ENCODE measurements around the gene CENPVL2.
"Not testable (repeated sequence)": the region's sequence is repeated elsewhere in the genome, so short reads cannot be mapped to it uniquely, and the experiment has no call there.

Gene CENPVL2

DNA sequence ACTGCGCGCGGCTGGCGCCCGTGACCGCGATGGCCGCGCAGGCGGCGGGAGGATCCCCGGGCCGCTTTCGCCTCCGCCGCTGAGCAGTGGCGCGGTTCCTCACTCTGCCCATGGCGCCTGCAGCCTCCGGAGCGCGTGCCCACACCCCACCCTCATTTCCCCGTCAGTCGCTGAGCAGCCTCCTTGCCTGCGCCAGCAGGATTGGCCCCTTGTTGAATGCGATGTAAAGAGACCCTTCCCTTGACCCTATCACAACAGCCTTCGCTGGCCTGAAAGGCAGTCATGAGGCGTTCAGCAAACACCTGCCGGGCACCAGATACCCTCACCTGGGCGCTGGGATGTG is at the start of gene CENPVL2:
Gene CENPVL2 (minus strand): TSS at position 112 of the 343 bp plus-strand sequence. CDS start 0 bp downstream, at position 112.
- DNase-seq, result not testable (repeated sequence)

GRCh38 chrX:51728202-51728601 is 45.6 kb upstream of the CENPVL2 start:
- no peak for DNase-seq

DNA sequence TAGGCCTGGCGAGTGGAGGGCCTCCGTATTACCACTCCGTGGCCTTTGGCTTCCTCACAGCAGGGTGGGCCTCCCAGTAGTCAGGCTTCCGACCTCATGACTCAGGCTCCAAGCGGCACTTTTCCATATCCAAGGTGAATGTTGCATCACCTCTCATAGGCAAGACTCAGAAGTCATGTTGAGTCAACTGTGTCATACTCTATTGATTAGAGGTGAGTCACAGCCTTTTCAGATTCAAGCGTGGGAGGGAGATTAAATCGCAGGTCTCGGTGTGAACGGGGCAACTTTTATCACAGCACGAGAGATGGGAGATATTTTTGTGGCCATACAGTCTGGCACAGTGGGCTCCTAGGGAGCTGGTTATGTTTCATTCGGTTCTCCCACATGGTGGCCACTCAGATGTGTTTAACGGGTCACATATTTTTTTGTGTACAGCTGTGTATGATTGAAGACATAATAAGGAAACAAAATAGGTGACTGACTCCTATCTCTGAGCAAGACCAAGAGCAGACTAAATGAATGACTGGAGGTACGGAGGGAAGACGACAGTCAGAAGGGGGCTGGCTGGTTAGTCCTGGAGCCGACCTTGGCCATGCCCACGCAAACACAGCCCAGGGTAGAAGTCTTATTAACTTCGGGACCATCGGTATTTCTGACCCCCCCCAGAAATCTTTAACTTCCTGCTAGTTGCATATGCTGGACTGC is 30.5 kb upstream of the CENPVL2 start:
- DNase-seq, result not testable (repeated sequence)

DNA sequence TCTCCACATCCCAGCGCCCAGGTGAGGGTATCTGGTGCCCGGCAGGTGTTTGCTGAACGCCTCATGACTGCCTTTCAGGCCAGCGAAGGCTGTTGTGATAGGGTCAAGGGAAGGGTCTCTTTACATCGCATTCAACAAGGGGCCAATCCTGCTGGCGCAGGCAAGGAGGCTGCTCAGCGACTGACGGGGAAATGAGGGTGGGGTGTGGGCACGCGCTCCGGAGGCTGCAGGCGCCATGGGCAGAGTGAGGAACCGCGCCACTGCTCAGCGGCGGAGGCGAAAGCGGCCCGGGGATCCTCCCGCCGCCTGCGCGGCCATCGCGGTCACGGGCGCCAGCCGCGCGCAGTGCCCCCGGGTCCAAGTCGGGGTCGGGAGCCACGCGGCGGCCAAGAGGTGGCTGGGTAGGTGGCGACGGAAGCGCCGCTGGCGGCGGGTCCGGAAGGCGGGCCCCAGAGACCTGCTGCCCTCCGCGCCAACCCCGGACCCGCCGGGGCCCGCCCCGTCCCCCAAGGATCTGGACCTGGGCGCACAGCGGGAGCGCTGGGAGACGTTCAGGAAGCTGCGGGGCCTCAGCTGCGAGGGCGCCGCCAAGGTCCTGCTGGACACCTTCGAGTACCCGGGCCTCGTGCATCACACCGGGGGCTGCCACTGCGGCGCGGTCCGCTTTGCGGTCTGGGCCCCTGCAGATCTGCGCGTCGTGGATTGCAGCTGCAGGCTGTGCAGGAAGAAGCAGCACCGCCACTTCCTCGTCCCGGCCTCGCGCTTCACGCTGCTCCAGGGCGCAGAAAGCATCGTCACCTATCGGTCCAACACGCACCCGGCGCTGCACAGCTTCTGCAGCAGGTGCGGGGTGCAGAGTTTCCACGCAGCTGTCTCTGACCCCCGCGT is 27.9 kb upstream of the CENPVL2 start, which contains the start of gene CENPVL1:
Gene CENPVL1 (plus strand): TSS at position 236 of the 888 bp plus-strand sequence. CDS start 0 bp downstream, at position 236.
- not testable (repeated sequence) for DNase-seq

DNA sequence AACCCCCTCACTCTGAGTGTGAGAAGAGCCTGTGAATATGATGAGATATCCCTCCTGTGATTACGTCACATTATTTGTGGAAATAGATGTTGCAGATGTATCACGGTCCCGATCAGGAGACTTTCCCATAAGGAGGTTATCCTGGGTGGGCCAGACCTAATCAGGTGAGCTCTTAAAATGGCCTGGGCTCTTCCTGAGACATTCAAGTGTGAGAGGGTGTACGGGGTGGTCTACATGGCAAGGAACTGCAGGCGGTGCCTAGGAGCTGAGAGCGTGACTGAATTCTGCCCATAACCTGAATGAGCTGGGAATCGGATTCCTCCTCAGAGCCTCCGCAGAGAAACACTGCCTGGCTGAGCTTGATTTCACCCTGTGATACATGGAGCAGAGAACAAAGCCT is 14.8 kb upstream of the CENPVL2 start:
- DNase-seq, result no peak

GRCh38 chrX:51694254-51694653 is 11.6 kb upstream of the CENPVL2 start:
- no peak for DNase-seq

GRCh38 chrX:51681808-51682719 is 567 bp downstream of the CENPVL2 start:
- not testable (repeated sequence) for DNase-seq

DNA sequence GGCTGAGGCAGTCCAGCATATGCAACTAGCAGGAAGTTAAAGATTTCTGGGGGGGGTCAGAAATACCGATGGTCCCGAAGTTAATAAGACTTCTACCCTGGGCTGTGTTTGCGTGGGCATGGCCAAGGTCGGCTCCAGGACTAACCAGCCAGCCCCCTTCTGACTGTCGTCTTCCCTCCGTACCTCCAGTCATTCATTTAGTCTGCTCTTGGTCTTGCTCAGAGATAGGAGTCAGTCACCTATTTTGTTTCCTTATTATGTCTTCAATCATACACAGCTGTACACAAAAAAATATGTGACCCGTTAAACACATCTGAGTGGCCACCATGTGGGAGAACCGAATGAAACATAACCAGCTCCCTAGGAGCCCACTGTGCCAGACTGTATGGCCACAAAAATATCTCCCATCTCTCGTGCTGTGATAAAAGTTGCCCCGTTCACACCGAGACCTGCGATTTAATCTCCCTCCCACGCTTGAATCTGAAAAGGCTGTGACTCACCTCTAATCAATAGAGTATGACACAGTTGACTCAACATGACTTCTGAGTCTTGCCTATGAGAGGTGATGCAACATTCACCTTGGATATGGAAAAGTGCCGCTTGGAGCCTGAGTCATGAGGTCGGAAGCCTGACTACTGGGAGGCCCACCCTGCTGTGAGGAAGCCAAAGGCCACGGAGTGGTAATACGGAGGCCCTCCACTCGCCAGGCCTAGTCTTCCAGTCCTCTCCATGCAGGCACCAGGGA is 2.8 kb downstream of the CENPVL2 start:
- not testable (repeated sequence) for DNase-seq

DNA sequence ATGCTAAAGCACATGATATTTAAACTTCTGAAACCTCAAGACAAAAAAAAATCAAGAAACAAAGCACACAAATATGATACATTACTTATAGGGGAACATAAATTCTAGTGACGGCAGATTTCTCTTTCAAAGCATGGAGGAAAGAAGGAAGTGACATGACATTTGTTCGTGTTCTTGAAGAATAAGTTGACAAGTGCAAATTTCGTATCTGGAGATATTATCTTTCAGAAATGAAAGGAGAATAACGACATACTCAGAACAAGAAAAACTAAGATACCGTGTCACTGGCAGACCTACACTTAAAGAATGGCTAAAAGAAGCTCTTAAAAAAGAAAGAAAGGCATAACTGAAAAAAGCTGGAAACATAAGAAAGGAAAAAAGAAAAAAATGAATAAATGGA is 16.6 kb downstream of the CENPVL2 start:
- no peak for DNase-seq

- DNase-seq, result no peak
These were observed 39.3 kb downstream of the CENPVL2 start for GRCh38 chrX:51643377-51643776.

GRCh38 chrX:51641421-51642021 is 41.1 kb downstream of the CENPVL2 start:
- DNase-seq, result peak in 1 of 2 experiments; percentile 57

GRCh38 chrX:51636511-51636910 is 46.1 kb downstream of the CENPVL2 start:
- not testable (repeated sequence) for DNase-seq

Data from NCI-H446 (cell line).